Stimulated activated CD8-positive, alpha-beta memory T cell treated with anti-CD3 and anti-CD28 coated beads, Interleukin-4, amount 100 ng/mL, for 1 hour (primary cell): ENCODE data around the gene COL17A1.

Experiments used
- DNase-seq, 2 donors: peaks; one replicate each; pipeline ENCODE4 v3.0.0-alpha.2; 2020; ENCODE audit warnings: low read depth in 2 of 2, low spot score in 1 of 2

The COL17A1 gene

GRCh38 chr10:104034401-104035193, 51.1 kb downstream of the COL17A1 start:
- DNase-seq: no peak

- no peak for DNase-seq
These were observed 51.7 kb downstream of the COL17A1 start for GRCh38 chr10:104033966-104034365.

DNA sequence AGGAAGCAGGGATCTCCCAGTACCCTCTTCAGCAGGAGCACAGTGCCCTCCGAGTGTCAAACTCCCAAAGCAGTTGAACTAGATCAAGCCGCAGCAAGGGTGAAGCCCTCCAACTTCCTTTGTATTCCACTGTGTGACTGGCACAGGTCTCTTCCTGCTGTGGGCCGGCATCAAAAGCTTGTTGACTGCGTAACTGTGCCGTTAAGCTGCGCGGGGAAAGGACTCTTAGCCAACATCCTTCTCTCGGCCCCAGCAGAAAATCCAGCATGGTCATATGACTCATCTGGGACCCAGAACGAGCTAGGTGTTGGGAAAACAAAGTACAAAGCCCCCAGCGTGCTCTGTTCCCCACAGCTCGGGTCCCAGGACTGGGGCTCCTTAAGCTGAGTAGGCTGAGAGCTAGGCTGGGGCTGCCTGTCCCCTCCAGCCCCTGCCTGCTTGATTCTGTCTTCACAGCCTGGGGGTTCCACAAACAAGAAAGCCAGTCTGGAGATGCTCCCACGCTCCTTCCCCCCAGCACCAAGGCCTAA, 52.2 kb downstream of the COL17A1 start:
- no peak for DNase-seq

- no peak for DNase-seq
These were observed 53.4 kb downstream of the COL17A1 start for GRCh38 chr10:104032144-104032775.

DNA sequence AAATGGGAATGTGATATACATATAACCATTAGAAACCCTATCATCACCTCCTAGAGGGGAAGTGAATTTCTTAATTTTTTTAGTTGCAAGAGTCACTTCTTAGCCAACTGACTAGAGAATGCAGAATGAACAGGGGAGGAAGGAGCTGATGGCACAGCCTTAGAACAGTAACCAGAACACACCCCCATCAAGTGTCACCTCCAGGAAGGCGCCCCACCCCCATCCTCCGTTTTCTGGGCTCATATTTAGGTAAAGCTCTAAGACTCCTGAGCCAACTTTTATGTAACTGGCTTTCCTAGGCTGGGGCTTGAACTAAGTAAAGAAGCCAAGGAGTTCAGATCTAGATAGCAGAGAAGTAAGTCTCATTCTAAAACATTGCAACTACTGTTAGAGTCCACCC, 54.0 kb downstream of the COL17A1 start:
- no peak for DNase-seq

DNA sequence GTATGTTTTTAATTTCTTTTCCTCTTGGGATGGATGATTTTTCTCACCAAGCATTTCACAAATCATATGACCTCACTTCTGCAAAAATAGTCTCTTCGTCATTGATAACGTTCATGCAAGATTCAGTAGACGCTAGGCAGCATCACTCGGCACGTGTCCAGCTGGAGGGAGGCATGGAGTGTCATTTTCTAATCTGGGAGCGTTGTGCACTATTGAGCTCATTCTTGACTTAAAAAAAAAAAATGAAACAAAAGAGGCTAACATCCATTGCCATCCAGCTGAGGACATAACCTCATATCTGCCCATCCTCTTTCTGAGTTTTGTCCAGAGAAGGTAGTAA, 56.2 kb downstream of the COL17A1 start:
- no peak for DNase-seq

GRCh38 chr10:104028823-104029520, 56.7 kb downstream of the COL17A1 start:
- DNase-seq: no peak

GRCh38 chr10:104028146-104028545, 57.5 kb downstream of the COL17A1 start:
- no peak for DNase-seq

DNA sequence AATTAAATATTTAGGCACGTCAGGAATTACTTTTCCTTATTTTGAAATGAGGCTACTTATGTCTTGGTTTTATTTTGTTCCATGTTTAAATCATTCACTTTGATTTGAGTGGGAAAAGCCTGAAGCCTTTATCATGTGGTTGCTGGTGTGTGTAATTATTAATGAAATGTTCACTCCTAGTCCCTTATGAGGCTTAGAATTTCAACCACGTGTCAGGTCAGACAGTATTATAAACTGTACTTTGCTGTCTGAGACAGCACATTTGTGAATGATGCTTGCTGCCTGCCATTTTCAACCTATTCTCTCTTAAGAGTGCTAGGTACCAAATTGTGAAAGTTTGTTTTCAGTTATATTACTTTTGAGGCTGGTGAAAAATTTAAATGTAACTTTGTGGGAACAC, 58.9 kb downstream of the COL17A1 start:
- DNase-seq: no peak

DNA sequence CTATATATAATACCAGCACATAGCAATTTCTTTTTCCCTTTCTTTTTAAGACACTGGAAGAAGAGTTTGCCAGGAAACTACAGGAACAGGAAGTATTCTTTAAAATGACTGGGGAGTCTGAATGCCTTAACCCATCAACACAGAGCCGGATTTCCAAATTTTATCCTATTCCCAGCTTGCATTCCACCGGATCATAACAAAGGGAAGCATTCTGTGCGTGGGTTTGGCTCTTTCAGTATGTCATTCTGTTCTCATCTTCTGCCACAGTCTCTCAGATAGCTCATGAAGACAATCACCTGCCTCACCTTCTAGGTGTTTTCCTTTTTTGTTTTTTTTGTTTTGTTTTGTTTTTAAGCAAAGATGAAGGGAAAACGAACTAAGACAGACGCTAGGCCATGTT, 60.2 kb downstream of the COL17A1 start:
- DNase-seq: no peak

GRCh38 chr10:104022026-104022425, 63.7 kb downstream of the COL17A1 start:
- DNase-seq: no peak

DNA sequence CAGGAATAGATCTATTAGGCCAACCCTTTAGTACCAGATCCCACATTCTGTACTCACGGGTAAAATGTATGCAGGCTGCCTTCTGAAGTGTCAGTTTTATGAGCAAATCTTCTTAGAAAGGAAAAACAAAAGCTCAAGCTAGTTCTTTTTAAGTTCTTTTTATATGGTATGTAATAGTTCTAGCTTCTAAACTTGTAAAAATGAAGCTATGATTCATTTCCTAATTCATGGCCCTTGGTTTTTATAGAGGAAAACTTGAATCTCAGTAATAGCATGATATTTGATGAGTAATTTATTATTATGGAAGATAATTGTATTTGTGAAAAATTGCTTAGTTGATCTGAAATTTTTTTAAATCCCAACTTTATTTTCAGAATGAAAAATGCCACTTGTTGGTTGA, 64.4 kb downstream of the COL17A1 start:
- no peak for DNase-seq

DNA sequence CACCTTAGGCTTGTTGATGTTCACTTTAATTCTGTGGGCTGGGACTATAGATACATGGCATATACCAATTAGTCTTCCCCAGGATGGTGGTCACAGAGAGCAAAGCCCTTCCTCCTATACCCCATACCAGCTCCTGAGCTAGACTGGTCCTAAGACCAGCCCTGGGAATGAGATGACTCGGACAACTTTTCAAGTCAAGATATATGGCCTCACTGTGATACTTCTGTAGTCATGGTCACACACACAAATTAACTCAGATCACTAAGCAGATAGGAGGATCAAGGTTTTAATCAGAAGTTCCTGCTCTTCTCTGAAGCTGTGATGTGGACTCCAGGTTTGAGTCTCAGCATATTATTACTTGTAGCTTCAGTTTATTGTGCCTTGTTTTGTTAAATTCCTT, 65.7 kb downstream of the COL17A1 start:
- DNase-seq: no peak

GRCh38 chr10:104018471-104018870, 67.2 kb downstream of the COL17A1 start:
- DNase-seq: no peak

DNA sequence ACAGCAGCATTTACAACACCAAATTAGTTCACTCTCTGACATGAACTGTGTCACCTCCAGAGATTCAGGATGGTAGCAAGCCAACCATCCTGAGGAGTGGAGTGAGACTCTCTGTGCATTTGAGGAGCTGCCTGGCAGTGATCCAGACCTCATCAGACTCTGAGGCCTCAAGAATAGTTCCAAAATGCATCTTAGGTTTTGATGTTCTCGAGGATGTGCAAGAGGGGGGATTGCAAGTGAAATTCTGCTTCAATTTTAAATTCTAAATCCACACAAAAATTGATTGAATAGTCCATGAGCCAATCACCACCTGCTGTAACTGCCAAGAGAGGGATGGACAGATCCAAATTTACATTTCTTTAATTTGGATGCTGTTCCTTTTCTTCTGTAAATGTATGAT, 69.0 kb downstream of the COL17A1 start:
- DNase-seq: no peak

DNA sequence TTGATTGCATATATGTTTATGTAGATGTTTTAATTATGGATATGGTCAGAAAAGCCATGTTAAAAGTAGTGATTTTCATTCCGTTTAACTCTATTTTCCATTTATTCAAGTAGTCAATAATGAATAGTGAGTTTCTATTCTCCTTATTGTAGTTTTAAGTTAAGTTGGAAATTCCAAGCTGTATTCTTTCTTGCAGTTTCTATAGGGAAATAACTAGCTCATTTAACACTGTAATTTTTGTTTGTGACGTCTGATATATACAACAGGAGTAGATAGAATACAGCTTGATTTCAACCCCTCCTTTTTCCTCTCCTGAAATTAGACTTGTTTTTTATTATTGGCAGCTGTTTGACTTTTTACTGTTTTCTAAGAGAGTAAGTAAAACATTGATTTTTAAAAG, 71.5 kb downstream of the COL17A1 start:
- no peak for DNase-seq

- no peak for DNase-seq
These were observed 72.2 kb downstream of the COL17A1 start for GRCh38 chr10:104013489-104013888.

DNA sequence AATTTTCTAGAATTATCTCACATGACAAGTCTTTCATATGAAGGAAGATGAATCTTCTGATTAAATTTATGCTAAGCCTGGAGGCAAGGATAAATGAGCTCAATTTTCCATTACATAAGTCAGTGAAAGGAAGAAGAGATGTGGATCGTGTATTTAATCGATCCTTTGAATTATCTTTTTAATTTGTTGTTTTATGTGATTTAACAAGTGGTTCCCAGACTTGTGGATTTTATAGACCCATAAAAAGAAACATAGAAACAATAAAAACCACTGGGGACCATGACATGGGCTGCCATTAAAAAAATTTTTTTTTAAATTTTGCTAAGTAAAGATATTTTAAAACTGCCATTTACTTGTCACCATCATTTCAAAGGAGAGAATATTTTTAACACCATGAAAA, 73.8 kb downstream of the COL17A1 start:
- DNase-seq: no peak

- DNase-seq: no peak
These were observed 80.4 kb downstream of the COL17A1 start for GRCh38 chr10:104005172-104005863.

GRCh38 chr10:104002911-104003310, 82.8 kb downstream of the COL17A1 start:
- no peak for DNase-seq

- DNase-seq: no peak
These were observed 86.9 kb downstream of the COL17A1 start for GRCh38 chr10:103998805-103999204.

DNA sequence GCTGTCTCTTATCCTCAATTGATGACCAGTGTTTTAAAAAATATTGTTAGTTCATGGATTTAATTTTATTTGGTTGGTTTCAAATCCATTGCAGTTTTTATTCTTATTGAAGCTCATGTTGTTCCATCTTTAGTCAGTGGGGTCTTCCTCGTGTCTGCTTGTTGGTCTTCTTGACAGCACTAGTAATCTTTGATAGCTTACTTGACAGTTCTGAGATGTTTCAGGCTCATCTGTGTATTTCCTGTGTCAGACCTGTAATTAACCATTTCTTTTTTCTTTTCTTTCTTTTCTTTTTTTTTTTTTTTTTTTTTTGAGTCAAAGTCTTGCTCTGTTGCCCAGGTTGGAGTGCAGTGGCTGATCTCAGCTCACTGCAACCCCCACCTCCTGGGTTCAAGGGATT, 90.5 kb downstream of the COL17A1 start:
- DNase-seq: no peak
